Esophagus muscularis mucosa (tissue), 3 donors: ENCODE measurements around the gene DOCK1.

Source experiments
- CTCF ChIP-seq, 3 experiments: fragments of 200-600 bp in 2 of 3; fragments of 450-650 bp in 1 of 3; sonication (generic) in 2 of 3; IDR thresholded peaks; one replicate each; pipeline ENCODE4 v1.5.1; 2017 to 2019; ENCODE audit warnings: antibody characterized with exemption in 3 of 3, mild to moderate bottlenecking in 2 of 3, moderate library complexity in 1 of 3
- POLR2A ChIP-seq: fragments of 450-650 bp; IDR thresholded peaks from one replicate; pipeline ENCODE4 v1.6.1; 2017; ENCODE audit warnings: antibody characterized with exemption, moderate library complexity, mild to moderate bottlenecking, low read depth

GRCh38 chr10:126868371-126868770 is 36.9 kb upstream of the DOCK1 start:
- TF ChIP-seq POLR2A (no peak), CTCF (IDR thresholded peaks at IDR 0.05) (no peak)
